IPS-NIHi7 (cell line): ENCODE results near the gene PRKD1.
"Not testable (repeated sequence)": the region's sequence is repeated elsewhere in the genome, so short reads cannot be mapped to it uniquely, and the experiment has no call there.

ENCODE experiments used
- DNase-seq: peaks from one replicate; pipeline ENCODE4 v3.0.0; 2012; ENCODE audit warnings: mixed read lengths; ENCODE audit errors: extremely low spot score

PRKD1 gene

DNA sequence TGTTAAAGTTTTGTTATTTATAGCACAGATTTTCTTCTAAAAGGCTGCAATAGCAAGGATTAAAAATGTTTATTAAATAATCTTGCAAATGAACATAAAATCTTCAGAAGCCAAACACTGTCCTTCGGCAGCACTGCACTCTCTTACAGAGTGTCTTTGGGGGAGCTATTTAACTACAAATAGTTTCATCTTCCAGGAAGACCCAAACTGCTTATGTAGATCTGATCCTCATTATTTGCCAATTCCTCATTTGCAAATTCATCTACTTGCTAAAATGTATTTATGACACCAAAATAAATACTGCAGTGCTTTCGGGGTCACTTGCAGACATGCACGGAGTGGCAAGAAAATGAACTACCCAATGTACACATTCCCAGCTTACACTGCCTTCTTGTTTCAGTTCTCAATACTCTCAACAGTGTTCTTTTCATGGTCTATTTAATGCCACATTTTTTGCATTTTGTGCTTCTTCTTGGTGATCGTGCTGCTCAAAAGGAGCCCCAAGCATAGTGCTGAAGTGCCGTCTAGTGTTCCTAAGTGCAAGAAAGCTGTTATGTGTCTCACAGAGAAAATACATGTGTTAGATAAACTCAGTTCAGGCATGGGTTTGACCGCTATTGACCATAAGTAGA is 128.1 kb downstream of the PRKD1 start:
- no peak for DNase-seq

DNA sequence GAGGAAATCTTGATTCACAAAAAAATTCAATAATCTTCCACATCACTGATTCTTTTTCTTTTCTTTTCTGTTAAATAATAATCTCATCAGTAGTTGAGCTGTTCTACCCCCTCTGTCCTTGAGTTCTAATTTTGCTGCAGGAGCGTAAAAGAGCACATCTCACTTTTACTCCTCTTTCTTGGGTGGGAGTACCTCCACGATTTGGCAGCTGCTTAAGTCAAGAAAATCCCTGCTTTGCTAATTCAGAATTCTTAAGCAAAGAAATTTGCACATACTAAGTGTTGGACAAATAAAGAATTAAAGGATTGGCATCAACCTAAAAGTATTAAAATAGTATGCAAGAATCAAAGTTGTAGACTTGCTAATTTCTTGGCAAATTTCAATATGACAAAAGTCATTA is 128.8 kb downstream of the PRKD1 start:
- DNase-seq = no peak

GRCh38 chr14:29798108-29798663 is 129.5 kb downstream of the PRKD1 start:
- no peak for DNase-seq

GRCh38 chr14:29796853-29797252 is 130.8 kb downstream of the PRKD1 start:
- DNase-seq = no peak

DNA sequence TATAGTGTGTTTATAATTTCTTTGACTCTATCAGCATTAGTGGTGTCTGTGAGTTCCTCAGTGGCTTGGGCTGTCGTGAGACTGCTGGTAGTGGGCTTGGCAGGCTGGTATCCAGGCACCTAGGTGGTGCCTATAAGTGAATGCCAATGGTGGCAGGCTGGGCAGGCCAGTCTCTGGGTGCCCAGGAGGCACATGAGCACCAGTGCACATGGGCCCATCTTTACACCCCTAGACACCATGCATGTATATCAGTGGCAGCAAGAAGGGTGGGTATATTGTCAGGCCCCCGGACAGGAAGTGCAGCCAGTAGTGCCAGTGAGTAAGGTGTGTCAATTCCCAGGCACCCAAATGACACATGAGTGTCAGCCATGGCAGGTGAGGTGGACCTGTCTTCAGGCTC is 138.2 kb downstream of the PRKD1 start:
- no peak for DNase-seq

DNA sequence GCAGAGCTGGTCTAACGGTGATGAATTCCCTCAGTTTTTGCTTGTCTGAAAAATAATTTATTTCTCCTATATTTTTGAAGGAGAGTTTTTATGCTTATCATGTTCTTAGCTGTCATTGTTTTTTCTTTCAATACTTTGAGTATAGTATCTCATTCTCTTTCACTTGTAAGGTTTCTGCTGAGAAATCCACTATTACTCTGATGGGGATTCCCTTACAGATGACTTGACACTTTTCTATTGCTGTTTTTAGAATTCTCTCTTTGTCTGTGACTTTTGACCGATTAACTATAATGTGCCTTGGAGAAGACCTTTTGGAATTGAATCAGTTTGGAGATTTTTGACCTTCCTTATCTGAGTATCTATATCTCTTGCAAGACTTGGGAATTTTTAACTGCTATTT is 139.6 kb downstream of the PRKD1 start:
- DNase-seq = no peak

- DNase-seq = no peak
These were observed 144.1 kb downstream of the PRKD1 start for GRCh38 chr14:29783556-29783955.

- DNase-seq = no peak
These were observed 145.6 kb downstream of the PRKD1 start for GRCh38 chr14:29782041-29782440.

GRCh38 chr14:29777142-29777541 is 150.5 kb downstream of the PRKD1 start:
- DNase-seq = not testable (repeated sequence)

- no peak for DNase-seq
These were observed 153.7 kb downstream of the PRKD1 start for GRCh38 chr14:29773990-29774389.

DNA sequence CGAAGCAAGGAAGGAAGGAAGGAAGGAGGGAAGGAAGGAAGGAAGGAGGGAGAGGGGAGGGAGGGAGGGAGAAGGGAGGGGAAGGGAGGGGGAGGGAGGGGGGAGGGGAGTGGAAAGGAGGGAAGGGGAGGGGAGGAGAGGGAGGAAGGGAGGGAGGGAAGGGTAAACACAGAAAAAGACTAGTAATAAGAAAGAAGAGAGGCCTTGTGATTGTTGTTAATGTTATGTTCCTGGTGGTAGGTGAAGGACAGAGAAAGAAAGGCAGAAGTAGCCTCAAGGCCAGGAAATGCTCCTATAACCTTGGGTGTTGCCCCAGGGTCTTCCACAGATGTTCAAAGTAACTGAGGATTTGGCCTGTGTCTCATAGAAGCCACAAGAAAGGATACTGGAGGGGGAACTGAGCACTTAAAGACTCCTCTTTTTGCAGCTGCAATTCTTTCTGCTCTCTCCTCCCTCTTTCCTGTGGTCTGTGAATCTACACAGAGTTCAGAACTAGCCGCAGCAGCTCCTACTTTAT is 164.2 kb downstream of the PRKD1 start:
- DNase-seq = no peak

DNA sequence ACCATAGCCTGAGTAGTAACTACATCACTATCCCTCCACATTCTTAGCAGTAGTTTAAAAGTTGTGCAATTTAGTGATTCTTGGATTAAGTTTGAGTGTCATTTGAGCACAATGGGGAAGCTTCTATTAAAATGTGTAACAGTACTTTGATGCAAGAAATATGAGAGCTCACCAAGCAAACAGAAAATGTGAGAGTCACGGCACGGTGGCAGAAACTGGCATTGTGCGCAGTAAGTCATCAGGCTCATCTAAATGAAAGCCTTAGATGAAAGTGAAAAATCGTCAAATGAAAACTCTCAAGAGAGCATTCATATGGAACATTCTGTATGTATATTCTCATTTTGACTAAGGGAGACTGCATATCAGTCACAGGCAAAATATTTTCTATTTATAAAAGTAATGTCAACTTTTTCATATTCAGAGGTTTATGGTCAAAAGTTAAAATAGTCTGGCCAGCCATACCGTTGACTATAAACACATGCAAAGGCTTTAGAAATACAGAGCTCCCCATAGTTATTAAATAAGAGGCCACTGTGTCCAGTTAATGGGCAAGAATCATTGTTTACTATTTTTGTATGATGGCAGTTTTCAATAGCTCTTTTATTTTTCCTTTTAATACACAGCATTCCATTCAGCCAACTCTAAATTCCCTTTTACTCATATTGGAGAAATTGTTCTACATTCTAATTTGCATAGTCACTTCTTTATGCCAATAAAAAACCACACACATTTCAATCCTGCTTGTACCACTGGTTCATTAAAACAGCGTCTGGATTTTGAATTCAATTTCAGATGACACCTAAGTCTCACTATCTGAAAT is 167.9 kb downstream of the PRKD1 start:
- no peak for DNase-seq

DNA sequence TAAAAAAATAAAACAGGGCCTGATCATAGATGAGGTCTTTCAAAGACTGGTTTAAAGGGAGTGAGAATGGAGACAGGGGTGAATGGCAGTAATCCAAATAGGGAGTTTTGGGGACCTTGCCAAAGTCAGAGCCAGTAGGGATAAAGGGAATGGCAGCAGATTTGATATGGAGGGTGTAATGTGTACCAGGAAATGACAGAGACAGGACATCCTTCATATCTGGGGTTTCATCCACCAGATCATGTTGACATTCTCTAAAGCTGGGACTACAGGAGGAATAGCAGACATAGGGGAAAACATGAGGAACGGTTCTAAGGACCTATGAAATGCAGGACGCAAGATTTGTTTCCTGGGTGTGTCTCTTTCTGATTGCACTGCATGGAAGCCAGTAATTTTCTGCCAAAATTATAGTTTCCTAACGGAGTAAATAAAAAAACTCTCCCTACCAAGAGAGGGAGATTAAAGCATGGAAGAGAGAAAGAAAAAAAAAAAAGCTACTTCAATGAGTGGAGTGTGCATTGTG is 169.9 kb downstream of the PRKD1 start:
- DNase-seq = no peak

- no peak for DNase-seq
These were observed 170.4 kb downstream of the PRKD1 start for GRCh38 chr14:29757188-29757680.

- no peak for DNase-seq
These were observed 171.6 kb downstream of the PRKD1 start for GRCh38 chr14:29756019-29756385.

- DNase-seq = no peak
These were observed 172.2 kb downstream of the PRKD1 start for GRCh38 chr14:29755311-29756018.

GRCh38 chr14:29754134-29754533 is 173.5 kb downstream of the PRKD1 start:
- DNase-seq = no peak

GRCh38 chr14:29752221-29752923 is 175.3 kb downstream of the PRKD1 start:
- no peak for DNase-seq

DNA sequence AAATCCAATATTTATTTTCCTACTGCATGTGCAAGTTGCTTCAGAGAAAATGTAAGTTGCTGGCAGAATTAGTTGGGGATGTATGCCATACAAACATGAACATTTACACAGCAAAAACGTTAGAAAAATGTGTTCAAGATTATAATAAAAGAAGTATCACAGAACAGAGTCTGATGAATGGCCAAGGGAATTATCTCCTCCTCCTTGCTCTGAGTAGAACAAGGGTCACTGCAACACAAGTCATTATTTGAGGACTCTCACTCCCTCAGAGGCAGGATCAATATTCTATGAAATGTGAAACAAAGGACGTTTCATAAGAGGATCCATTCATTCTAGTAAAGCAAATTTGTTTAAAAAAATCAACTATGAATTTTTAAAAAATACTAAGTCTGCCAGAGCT is 177.8 kb downstream of the PRKD1 start:
- no peak for DNase-seq

GRCh38 chr14:29749327-29749726 is 178.3 kb downstream of the PRKD1 start:
- no peak for DNase-seq

DNA sequence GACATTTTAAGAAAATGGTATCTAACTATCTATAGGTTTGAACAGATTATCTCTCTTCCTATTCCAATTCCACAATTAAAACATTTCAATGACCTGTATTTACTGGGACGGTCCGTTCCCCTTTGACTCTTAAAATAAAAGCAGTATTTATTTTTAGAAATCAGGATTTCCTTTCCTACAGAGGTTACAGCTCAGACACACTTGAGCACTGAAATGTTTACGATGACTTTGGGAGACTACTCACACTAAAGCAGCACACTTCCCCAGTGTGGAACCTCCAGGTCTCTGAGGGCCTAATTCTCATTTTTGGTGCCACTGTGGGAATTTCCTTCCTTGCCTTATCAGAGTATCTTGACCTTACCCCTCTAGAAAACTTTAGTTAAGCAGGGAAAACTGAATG is 181.8 kb downstream of the PRKD1 start:
- no peak for DNase-seq
